DOHH2 (cell line): ENCODE data around the gene CADPS2.

Experiments used
- EZH2phosphoT487 ChIP-seq: fragments of 200-600 bp; sonication (generic); IDR thresholded peaks from 2 replicates; pipeline ENCODE4 v1.6.1; 2017; ENCODE audit warnings: borderline replicate concordance, mild to moderate bottlenecking, antibody characterized with exemption, low read length, moderate library complexity, mixed read lengths
- TF ChIP-seq, protein P1 (sequence below): fragments of 200-600 bp; sonication (generic); IDR thresholded peaks from one replicate; pipeline ENCODE4 v1.5.1; 2014; ENCODE audit warnings: antibody characterized with exemption, mild to moderate bottlenecking, low read depth, low read length; ENCODE audit not compliant: poor library complexity, severe bottlenecking

DNA sequence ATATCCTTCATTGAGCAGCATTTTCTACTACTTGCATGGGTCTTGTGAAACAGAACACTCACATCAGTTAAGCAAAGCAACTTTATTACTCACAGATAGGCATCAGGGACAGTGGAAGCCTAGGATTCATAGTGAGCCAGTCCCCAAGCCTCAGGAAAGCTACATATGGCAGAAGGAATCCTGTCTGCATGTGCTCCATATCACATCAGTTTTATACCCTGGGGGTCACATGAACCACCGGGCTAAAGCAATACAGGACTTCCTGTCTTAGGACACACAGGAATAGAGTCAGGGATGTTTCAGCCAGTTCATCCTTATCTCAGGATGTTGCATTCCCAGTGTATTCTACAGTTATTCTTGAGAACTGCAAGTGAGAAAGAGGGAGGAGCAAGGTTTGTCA is 596.8 kb downstream of the CADPS2 start:
- TF ChIP-seq, protein P1, sequence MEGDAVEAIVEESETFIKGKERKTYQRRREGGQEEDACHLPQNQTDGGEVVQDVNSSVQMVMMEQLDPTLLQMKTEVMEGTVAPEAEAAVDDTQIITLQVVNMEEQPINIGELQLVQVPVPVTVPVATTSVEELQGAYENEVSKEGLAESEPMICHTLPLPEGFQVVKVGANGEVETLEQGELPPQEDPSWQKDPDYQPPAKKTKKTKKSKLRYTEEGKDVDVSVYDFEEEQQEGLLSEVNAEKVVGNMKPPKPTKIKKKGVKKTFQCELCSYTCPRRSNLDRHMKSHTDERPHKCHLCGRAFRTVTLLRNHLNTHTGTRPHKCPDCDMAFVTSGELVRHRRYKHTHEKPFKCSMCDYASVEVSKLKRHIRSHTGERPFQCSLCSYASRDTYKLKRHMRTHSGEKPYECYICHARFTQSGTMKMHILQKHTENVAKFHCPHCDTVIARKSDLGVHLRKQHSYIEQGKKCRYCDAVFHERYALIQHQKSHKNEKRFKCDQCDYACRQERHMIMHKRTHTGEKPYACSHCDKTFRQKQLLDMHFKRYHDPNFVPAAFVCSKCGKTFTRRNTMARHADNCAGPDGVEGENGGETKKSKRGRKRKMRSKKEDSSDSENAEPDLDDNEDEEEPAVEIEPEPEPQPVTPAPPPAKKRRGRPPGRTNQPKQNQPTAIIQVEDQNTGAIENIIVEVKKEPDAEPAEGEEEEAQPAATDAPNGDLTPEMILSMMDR = no peak
- no peak for TF ChIP-seq EZH2phosphoT487
